Neural cell (in vitro differentiated cells): ENCODE measurements around the gene PPFIBP1. TPM values are rescaled to one million over a fixed set of nuclear protein-coding genes. Genes with fewer than 3 reads are reported as not detected.

Experiments
- H2AFZ ChIP-seq: fragments of 200-600, 300-800 bp; sonication (generic), shearing (Covaris generic); 2 replicates; pipeline ENCODE4 v1.6.0; 2014; ENCODE audit warnings: low read depth, mild to moderate bottlenecking, antibody characterized with exemption, low read length, moderate library complexity
- H3F3A ChIP-seq: fragments of 200-600 bp; shearing (Covaris generic); 2 replicates; pipeline ENCODE4 v1.6.1; 2016; ENCODE audit warnings: mild to moderate bottlenecking, moderate library complexity, mixed read lengths, antibody characterized with exemption, low read length; ENCODE audit not compliant: insufficient read depth, poor library complexity, severe bottlenecking
- H3K27ac ChIP-seq: fragments of 200-600, 300-800 bp; sonication (generic), shearing (Covaris generic); 2 replicates; pipeline ENCODE4 v1.5.1; 2014; ENCODE audit warnings: mild to moderate bottlenecking, low read length, moderate library complexity
- H3K27me3 ChIP-seq: fragments of 300-800, 200-600 bp; sonication (generic), shearing (Covaris generic); 2 replicates; pipeline ENCODE4 v1.6.0; 2014; ENCODE audit warnings: mild to moderate bottlenecking, low read depth, low read length, moderate library complexity; ENCODE audit not compliant: insufficient read depth
- H3K36me3 ChIP-seq: fragments of 300-800, 200-600 bp; sonication (generic), shearing (Covaris generic); 2 replicates; pipeline ENCODE4 v1.5.1; 2014; ENCODE audit warnings: mild to moderate bottlenecking, antibody characterized with exemption, low read length, moderate library complexity; ENCODE audit not compliant: insufficient read depth
- H3K4me2 ChIP-seq: fragments of 300-800, 200-600 bp; sonication (generic), shearing (Covaris generic); 2 replicates; pipeline ENCODE4 v1.6.0; 2014; ENCODE audit warnings: mild to moderate bottlenecking, low read length
- H3K4me3 ChIP-seq: fragments of 300-800, 200-600 bp; sonication (generic), shearing (Covaris generic); 2 replicates; pipeline ENCODE4 v1.5.1; 2014; ENCODE audit warnings: mild to moderate bottlenecking, low read length, moderate library complexity
- H3K79me2 ChIP-seq: fragments of 200-600 bp; shearing (Covaris generic); replicated peaks from 2 replicates; pipeline ENCODE4 v1.6.0; 2014; ENCODE audit warnings: mild to moderate bottlenecking, low read length, moderate library complexity; ENCODE audit not compliant: insufficient read depth
- H3K9ac ChIP-seq: fragments of 300-800, 200-600 bp; sonication (generic), shearing (Covaris generic); 2 replicates; pipeline ENCODE4 v1.6.1; 2016; ENCODE audit warnings: mild to moderate bottlenecking, low read length, mixed read lengths
- H3K9me2 ChIP-seq: fragments of 200-600 bp; shearing (Covaris generic); 2 replicates; pipeline ENCODE4 v1.6.1; 2016; ENCODE audit warnings: mild to moderate bottlenecking, low read length, mixed read lengths; ENCODE audit not compliant: insufficient read depth
- H3K9me3 ChIP-seq: fragments of 200-600, 300-800 bp; sonication (generic), shearing (Covaris generic); 2 replicates; pipeline ENCODE4 v1.6.1; 2016; ENCODE audit warnings: mild to moderate bottlenecking, mixed run types, low read length, moderate library complexity, mixed read lengths
- H4K20me1 ChIP-seq: fragments of 200-600 bp; shearing (Covaris generic); 2 replicates; pipeline ENCODE4 v1.6.1; 2016; ENCODE audit warnings: mild to moderate bottlenecking, mixed run types; ENCODE audit not compliant: insufficient read depth
- EP300 ChIP-seq: fragments of 450-650 bp; conservative IDR thresholded peaks from 2 replicates; pipeline ENCODE4 v1.6.1; 2014; ENCODE audit warnings: antibody characterized with exemption, mild to moderate bottlenecking, moderate library complexity; ENCODE audit not compliant: poor library complexity, severe bottlenecking
- EZH2 ChIP-seq: fragments of 200-600, 300-800 bp; shearing (Covaris generic), sonication (generic); IDR thresholded peaks from 2 replicates; pipeline ENCODE4 v1.6.1; 2014; ENCODE audit warnings: antibody characterized with exemption, low read length, borderline replicate concordance, mild to moderate bottlenecking; ENCODE audit not compliant: insufficient read depth, poor library complexity, severe bottlenecking
- MXI1 ChIP-seq: fragments of 450-650 bp; conservative IDR thresholded peaks from 2 replicates; pipeline ENCODE4 v1.6.1; 2014; ENCODE audit warnings: antibody characterized with exemption, mild to moderate bottlenecking; ENCODE audit not compliant: poor library complexity, severe bottlenecking
- POLR2AphosphoS5 ChIP-seq: IDR thresholded peaks from 2 replicates; pipeline ENCODE4 v1.6.1; 2012
- RAD21 ChIP-seq: fragments of 450-650 bp; conservative IDR thresholded peaks from 2 replicates; pipeline ENCODE4 v1.6.1; 2014; ENCODE audit warnings: antibody characterized with exemption, mild to moderate bottlenecking, moderate library complexity
- SMC3 ChIP-seq: fragments of 450-650 bp; conservative IDR thresholded peaks from 2 replicates; pipeline ENCODE4 v1.6.1; 2014; ENCODE audit warnings: antibody characterized with exemption, mild to moderate bottlenecking, moderate library complexity; ENCODE audit not compliant: poor library complexity
- TAF1 ChIP-seq: IDR thresholded peaks from 2 replicates; pipeline ENCODE4 v1.6.1; 2012; ENCODE audit warnings: low read depth
- polyA plus RNA-seq: library from polyadenylated mRNA; depleted of rRNA; stranded (reverse); fragments of >200 nt; gene quantifications from 2 replicates; pipeline ENCODE4 v1.2.3, GENCODE V29; 2014
- TF ChIP-seq, protein P1 (sequence below): fragments of 450-650 bp; IDR thresholded peaks from 2 replicates; pipeline ENCODE4 v1.5.1; 2014; ENCODE audit warnings: antibody characterized with exemption, mild to moderate bottlenecking, moderate library complexity; ENCODE audit not compliant: poor library complexity, severe bottlenecking
- TF ChIP-seq, protein P2 (sequence below): IDR thresholded peaks from 2 replicates; pipeline ENCODE4 v1.6.1; 2012; ENCODE audit warnings: borderline replicate concordance

PPFIBP1 gene
- polyA plus RNA-seq, 1 donor from 2014 or later: 30.2 TPM

GRCh38 chr12:27576667-27577347, 52.8 kb downstream of the PPFIBP1 start:
- no peak overlapping the region for H2AFZ ChIP-seq
- H4K20me1 ChIP-seq: no peaks in the 10 kb centered on the region
- H3K27ac ChIP-seq: no peak overlapping the region
- no peaks in the 10 kb centered on the region for H3K9me2 ChIP-seq
- H3F3A ChIP-seq: no peaks in the 10 kb centered on the region
- H3K79me2 ChIP-seq: no peaks in the 10 kb centered on the region
- H3K4me2 ChIP-seq: no peak overlapping the region
- TF ChIP-seq, protein P1, sequence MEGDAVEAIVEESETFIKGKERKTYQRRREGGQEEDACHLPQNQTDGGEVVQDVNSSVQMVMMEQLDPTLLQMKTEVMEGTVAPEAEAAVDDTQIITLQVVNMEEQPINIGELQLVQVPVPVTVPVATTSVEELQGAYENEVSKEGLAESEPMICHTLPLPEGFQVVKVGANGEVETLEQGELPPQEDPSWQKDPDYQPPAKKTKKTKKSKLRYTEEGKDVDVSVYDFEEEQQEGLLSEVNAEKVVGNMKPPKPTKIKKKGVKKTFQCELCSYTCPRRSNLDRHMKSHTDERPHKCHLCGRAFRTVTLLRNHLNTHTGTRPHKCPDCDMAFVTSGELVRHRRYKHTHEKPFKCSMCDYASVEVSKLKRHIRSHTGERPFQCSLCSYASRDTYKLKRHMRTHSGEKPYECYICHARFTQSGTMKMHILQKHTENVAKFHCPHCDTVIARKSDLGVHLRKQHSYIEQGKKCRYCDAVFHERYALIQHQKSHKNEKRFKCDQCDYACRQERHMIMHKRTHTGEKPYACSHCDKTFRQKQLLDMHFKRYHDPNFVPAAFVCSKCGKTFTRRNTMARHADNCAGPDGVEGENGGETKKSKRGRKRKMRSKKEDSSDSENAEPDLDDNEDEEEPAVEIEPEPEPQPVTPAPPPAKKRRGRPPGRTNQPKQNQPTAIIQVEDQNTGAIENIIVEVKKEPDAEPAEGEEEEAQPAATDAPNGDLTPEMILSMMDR: no peak
- TF ChIP-seq RAD21 (no peak), POLR2AphosphoS5 (no peak), TAF1 (no peak), SMC3 (no peak), MXI1 (no peak), EZH2 (no peak), EP300 (no peak)
- TF ChIP-seq, protein P2, sequence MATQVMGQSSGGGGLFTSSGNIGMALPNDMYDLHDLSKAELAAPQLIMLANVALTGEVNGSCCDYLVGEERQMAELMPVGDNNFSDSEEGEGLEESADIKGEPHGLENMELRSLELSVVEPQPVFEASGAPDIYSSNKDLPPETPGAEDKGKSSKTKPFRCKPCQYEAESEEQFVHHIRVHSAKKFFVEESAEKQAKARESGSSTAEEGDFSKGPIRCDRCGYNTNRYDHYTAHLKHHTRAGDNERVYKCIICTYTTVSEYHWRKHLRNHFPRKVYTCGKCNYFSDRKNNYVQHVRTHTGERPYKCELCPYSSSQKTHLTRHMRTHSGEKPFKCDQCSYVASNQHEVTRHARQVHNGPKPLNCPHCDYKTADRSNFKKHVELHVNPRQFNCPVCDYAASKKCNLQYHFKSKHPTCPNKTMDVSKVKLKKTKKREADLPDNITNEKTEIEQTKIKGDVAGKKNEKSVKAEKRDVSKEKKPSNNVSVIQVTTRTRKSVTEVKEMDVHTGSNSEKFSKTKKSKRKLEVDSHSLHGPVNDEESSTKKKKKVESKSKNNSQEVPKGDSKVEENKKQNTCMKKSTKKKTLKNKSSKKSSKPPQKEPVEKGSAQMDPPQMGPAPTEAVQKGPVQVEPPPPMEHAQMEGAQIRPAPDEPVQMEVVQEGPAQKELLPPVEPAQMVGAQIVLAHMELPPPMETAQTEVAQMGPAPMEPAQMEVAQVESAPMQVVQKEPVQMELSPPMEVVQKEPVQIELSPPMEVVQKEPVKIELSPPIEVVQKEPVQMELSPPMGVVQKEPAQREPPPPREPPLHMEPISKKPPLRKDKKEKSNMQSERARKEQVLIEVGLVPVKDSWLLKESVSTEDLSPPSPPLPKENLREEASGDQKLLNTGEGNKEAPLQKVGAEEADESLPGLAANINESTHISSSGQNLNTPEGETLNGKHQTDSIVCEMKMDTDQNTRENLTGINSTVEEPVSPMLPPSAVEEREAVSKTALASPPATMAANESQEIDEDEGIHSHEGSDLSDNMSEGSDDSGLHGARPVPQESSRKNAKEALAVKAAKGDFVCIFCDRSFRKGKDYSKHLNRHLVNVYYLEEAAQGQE: no peak
- H3K9ac ChIP-seq: no peak overlapping the region
- no peaks in the 10 kb centered on the region for H3K36me3 ChIP-seq
- no peaks in the 10 kb centered on the region for H3K9me3 ChIP-seq
- H3K27me3 ChIP-seq: no peaks in the 10 kb centered on the region
- H3K4me3 ChIP-seq: no peak overlapping the region

DNA sequence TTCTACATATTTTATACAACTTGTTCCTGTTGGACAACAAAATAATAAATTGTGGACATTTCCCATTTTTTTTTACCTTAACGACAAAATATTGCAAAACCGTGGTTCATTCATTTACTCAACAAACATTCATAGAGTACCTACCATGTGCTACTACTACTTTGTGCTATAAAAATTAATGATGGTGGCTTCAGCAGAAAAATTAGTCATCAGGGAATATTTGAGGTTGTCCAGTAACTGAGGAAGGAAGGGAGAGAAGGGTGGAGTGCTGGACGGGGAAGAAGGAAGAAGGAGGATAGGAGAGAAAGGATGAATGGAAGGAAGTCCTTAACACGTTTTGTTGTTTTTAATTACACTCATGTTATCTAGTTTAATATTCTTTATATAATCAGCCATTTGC, 53.7 kb downstream of the PPFIBP1 start:
- no peak overlapping the region for H3K4me3 ChIP-seq

More for the DNA sequence above, 53.7 kb downstream of the PPFIBP1 start:
- Histone ChIP-seq H3K9me2 (no peaks in the 10 kb centered on the region), H3K79me2 (no peaks in the 10 kb centered on the region), H3K36me3 (no peaks in the 10 kb centered on the region), H3K27me3 (no peaks in the 10 kb centered on the region), H3K4me2 (no peak overlapping the region), H3F3A (no peaks in the 10 kb centered on the region), H2AFZ (no peak overlapping the region), H3K9me3 (no peaks in the 10 kb centered on the region), H3K27ac (no peak overlapping the region), H4K20me1 (no peaks in the 10 kb centered on the region), H3K9ac (no peak overlapping the region)
- TF ChIP-seq EZH2 (no peak), POLR2AphosphoS5 (no peak), SMC3 (no peak), MXI1 (no peak), RAD21 (no peak)
- TF ChIP-seq, protein P2: no peak
